Central memory CD8-positive, alpha-beta T cell (primary cell): ENCODE results near the gene PAX5.

Experiments used
- ATAC-seq: fragments of 150-1000 bp; cut with Tn5 transposase; replicated peaks from 2 replicates; pipeline ENCODE4 v1.10.0; 2022; ENCODE audit warnings: mild to moderate bottlenecking, moderate FRiP score, moderate number of reproducible peaks; ENCODE audit not compliant: poor library complexity, severe bottlenecking; ENCODE audit errors: extremely low read depth
- DNase-seq, 2 donors: peaks; one replicate each; pipeline ENCODE4 v3.0.0; 2021; ENCODE audit warnings: low spot score in 2 of 2
- H3K27ac Mint-ChIP-seq: one replicate; pipeline ENCODE4 v1.8.0; 2022; ENCODE audit warnings: low read depth, mild to moderate bottlenecking, moderate library complexity, mixed read lengths
- H3K27me3 Mint-ChIP-seq: one replicate; pipeline ENCODE4 v1.8.0; 2022; ENCODE audit warnings: mixed read lengths
- H3K36me3 Mint-ChIP-seq: one replicate; pipeline ENCODE4 v1.8.0; 2022; ENCODE audit warnings: mild to moderate bottlenecking, moderate library complexity, mixed read lengths; ENCODE audit not compliant: insufficient read depth
- H3K4me1 Mint-ChIP-seq: one replicate; pipeline ENCODE4 v1.8.0; 2022; ENCODE audit warnings: mixed read lengths
- H3K4me3 Mint-ChIP-seq: one replicate; pipeline ENCODE4 v1.8.0; 2022; ENCODE audit warnings: mild to moderate bottlenecking, moderate library complexity, mixed read lengths
- H3K9me3 Mint-ChIP-seq: one replicate; pipeline ENCODE4 v1.8.0; 2022; ENCODE audit warnings: mixed read lengths

Gene PAX5

GRCh38 chr9:36893911-36894310 lies 140.2 kb downstream of the PAX5 start:
- no peak overlapping the region for H3K27ac Mint-ChIP-seq
- DNase-seq (no peak), ATAC-seq (no peak)
- H3K4me1 Mint-ChIP-seq: no peaks in the 10 kb centered on the region
- H3K9me3 Mint-ChIP-seq: no peaks in the 10 kb centered on the region
- H3K36me3 Mint-ChIP-seq: no peaks in the 10 kb centered on the region
- H3K27me3 Mint-ChIP-seq: peaks cover 36% of the 10 kb centered on the region
- no peak overlapping the region for H3K4me3 Mint-ChIP-seq

GRCh38 chr9:36893184-36893583 lies 140.9 kb downstream of the PAX5 start:
- Mint-ChIP-seq H3K36me3 (no peaks in the 10 kb centered on the region), H3K27ac (no peak overlapping the region), H3K9me3 (no peaks in the 10 kb centered on the region), H3K4me3 (no peak overlapping the region), H3K27me3 (peaks cover 36% of the 10 kb centered on the region), H3K4me1 (no peaks in the 10 kb centered on the region)
- ATAC-seq (no peak), DNase-seq (no peak)

GRCh38 chr9:36892279-36892678 lies 141.8 kb downstream of the PAX5 start:
- Mint-ChIP-seq H3K9me3 (no peaks in the 10 kb centered on the region), H3K36me3 (no peaks in the 10 kb centered on the region), H3K27ac (no peak overlapping the region), H3K4me3 (no peak overlapping the region), H3K27me3 (peaks cover 45% of the 10 kb centered on the region), H3K4me1 (no peaks in the 10 kb centered on the region)
- ATAC-seq (no peak), DNase-seq (no peak)

GRCh38 chr9:36891341-36891811 lies 142.7 kb downstream of the PAX5 start:
- Mint-ChIP-seq H3K4me1 (no peaks in the 10 kb centered on the region), H3K36me3 (no peaks in the 10 kb centered on the region), H3K9me3 (no peaks in the 10 kb centered on the region), H3K27ac (no peak overlapping the region), H3K27me3 (peaks cover 45% of the 10 kb centered on the region), H3K4me3 (no peak overlapping the region)
- ATAC-seq (no peak), DNase-seq (no peak)

- Mint-ChIP-seq H3K27ac (no peak overlapping the region), H3K27me3 (peaks cover 59% of the 10 kb centered on the region), H3K4me1 (no peaks in the 10 kb centered on the region), H3K36me3 (no peaks in the 10 kb centered on the region), H3K4me3 (no peak overlapping the region), H3K9me3 (no peaks in the 10 kb centered on the region)
- no peak for ATAC-seq
- DNase-seq: no peak
Measured at GRCh38 chr9:36889844-36890243, 144.2 kb downstream of the PAX5 start.

GRCh38 chr9:36888551-36888950 lies 145.5 kb downstream of the PAX5 start:
- Mint-ChIP-seq H3K4me1 (no peaks in the 10 kb centered on the region), H3K36me3 (no peaks in the 10 kb centered on the region), H3K9me3 (no peaks in the 10 kb centered on the region), H3K4me3 (no peak overlapping the region), H3K27me3 (peaks cover 72% of the 10 kb centered on the region), H3K27ac (no peak overlapping the region)
- DNase-seq: no peak
- no peak for ATAC-seq

- Mint-ChIP-seq H3K4me3 (no peak overlapping the region), H3K27me3 (peaks cover 71% of the 10 kb centered on the region), H3K27ac (no peak overlapping the region), H3K9me3 (no peaks in the 10 kb centered on the region), H3K36me3 (peaks cover 2% of the 10 kb centered on the region), H3K4me1 (no peaks in the 10 kb centered on the region)
- DNase-seq (no peak), ATAC-seq (no peak)
Measured at GRCh38 chr9:36884721-36885120, 149.3 kb downstream of the PAX5 start.

GRCh38 chr9:36882594-36882993 lies 151.5 kb downstream of the PAX5 start:
- Mint-ChIP-seq H3K27ac (no peak overlapping the region), H3K9me3 (no peaks in the 10 kb centered on the region), H3K36me3 (peaks cover 2% of the 10 kb centered on the region), H3K4me1 (no peaks in the 10 kb centered on the region), H3K27me3 (peaks cover 59% of the 10 kb centered on the region), H3K4me3 (no peak overlapping the region)
- ATAC-seq: no peak
- DNase-seq: no peak

- Mint-ChIP-seq H3K4me3 (no peak overlapping the region), H3K27me3 (peaks cover 52% of the 10 kb centered on the region), H3K27ac (no peak overlapping the region), H3K9me3 (no peaks in the 10 kb centered on the region), H3K36me3 (peaks cover 2% of the 10 kb centered on the region), H3K4me1 (no peaks in the 10 kb centered on the region)
- no peak for ATAC-seq
- no peak for DNase-seq
Measured at GRCh38 chr9:36881743-36882441, 152.2 kb downstream of the PAX5 start.

GRCh38 chr9:36881316-36881715 lies 152.8 kb downstream of the PAX5 start:
- Mint-ChIP-seq H3K27me3 (peaks cover 46% of the 10 kb centered on the region), H3K4me3 (no peak overlapping the region), H3K36me3 (peaks cover 2% of the 10 kb centered on the region), H3K4me1 (no peaks in the 10 kb centered on the region), H3K9me3 (no peaks in the 10 kb centered on the region), H3K27ac (no peak overlapping the region)
- no peak for DNase-seq
- ATAC-seq: no peak

GRCh38 chr9:36880075-36880474 lies 154.0 kb downstream of the PAX5 start:
- DNase-seq (no peak), ATAC-seq (no peak)
- H3K4me3 Mint-ChIP-seq: no peak overlapping the region
- peaks cover 2% of the 10 kb centered on the region for H3K36me3 Mint-ChIP-seq
- H3K27me3 Mint-ChIP-seq: peaks cover 34% of the 10 kb centered on the region
- H3K4me1 Mint-ChIP-seq: no peaks in the 10 kb centered on the region
- H3K9me3 Mint-ChIP-seq: no peaks in the 10 kb centered on the region
- H3K27ac Mint-ChIP-seq: no peak overlapping the region

GRCh38 chr9:36878986-36879982 lies 154.8 kb downstream of the PAX5 start:
- H3K4me3 Mint-ChIP-seq: no peak overlapping the region
- H3K36me3 Mint-ChIP-seq: peaks cover 2% of the 10 kb centered on the region
- no peak overlapping the region for H3K27ac Mint-ChIP-seq
- H3K9me3 Mint-ChIP-seq: no peaks in the 10 kb centered on the region
- peaks cover 26% of the 10 kb centered on the region for H3K27me3 Mint-ChIP-seq
- H3K4me1 Mint-ChIP-seq: no peaks in the 10 kb centered on the region
- ATAC-seq (no peak), DNase-seq (no peak)

GRCh38 chr9:36877239-36877638 lies 156.8 kb downstream of the PAX5 start:
- no peaks in the 10 kb centered on the region for H3K4me1 Mint-ChIP-seq
- H3K27me3 Mint-ChIP-seq: peaks cover 5% of the 10 kb centered on the region
- no peaks in the 10 kb centered on the region for H3K36me3 Mint-ChIP-seq
- no peak for DNase-seq
- no peak overlapping the region for H3K27ac Mint-ChIP-seq
- H3K9me3 Mint-ChIP-seq: no peaks in the 10 kb centered on the region
- H3K4me3 Mint-ChIP-seq: no peak overlapping the region
- ATAC-seq: no peak
